ENCODE measurements around the gene IL34.

GRCh38 chr16:70664325-70665112 is 18.2 kb downstream of the IL34 start:
- no peak for TF ChIP-seq POLR2A (IDR thresholded peaks at IDR 0.05)
- TF ChIP-seq CTCF (IDR thresholded peaks at IDR 0.05) = no peak

Data from vagina (tissue), 2 donors.